GM03348 (cell line): ENCODE measurements around the gene ADRA2B.
"Not testable (repeated sequence)": the region's sequence is repeated elsewhere in the genome, so short reads cannot be mapped to it uniquely, and the experiment has no call there.

Experiments used
- DNase-seq: peaks from one replicate; pipeline ENCODE4 v3.0.0; 2012; ENCODE audit warnings: low spot score

The ADRA2B gene

DNA sequence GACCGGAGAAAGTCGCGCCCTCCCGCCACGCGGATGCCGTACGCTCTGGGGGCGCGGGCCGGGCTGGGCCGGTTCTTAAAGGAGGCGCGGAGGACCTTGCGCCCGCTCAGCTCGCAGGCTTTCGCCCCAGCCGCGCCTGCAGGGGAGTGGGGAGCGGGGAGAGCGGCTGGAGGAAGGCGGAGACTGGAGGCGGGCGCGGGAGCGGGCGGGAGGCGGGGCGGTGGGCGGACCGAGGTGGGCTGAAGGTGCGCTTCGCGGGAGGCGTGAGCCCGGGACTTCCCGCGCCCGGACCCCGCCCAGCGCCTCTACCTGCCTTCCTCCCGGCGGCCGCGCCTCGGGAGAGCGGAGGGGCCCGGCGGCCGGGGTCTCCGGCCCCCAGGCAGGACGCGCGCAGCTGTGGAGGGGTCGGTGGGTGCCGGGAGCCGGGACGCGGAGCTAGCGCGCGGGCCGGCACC, at the start of gene ADRA2B:
TSS of gene ADRA2B (minus strand) at position 148 of the 455 bp plus-strand sequence. CDS start 422 bp downstream, outside the sequence.
- peak; percentile 46 for DNase-seq

DNA sequence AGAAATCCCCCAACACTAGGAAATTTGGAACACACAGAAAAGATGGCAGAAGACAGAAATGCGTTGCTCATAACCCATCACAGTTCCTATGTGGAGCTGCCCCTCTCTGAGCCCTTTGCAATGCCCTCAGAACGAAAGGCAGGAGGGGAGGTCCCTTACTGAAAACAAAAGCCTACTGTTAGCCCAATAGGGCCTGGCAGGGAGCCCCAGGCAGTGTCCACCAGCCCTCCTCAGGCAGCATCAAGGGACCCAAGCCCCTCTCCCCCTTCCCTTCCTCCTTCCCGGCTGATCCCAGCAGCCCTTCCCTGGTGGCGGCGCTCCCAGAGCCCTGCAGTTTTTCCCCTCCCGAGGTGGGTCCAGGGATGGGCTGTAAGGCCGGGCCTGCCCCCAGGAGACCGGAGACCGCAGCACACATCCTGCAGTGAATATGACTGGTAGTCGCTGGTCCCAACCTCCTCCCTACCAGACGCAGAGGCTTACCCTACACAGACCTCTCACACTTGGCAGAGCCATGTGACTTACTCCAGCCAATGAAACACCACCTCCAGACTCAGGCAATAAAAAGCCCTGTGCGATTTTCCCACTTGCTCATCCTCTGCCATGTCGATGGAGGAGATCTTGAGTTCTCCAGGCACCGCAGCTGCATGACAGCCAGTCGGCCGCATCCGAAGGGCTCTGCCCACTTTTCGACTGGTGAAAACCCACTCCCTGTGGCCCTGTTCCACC, 48.3 kb upstream of the ADRA2B start:
- no peak for DNase-seq

DNA sequence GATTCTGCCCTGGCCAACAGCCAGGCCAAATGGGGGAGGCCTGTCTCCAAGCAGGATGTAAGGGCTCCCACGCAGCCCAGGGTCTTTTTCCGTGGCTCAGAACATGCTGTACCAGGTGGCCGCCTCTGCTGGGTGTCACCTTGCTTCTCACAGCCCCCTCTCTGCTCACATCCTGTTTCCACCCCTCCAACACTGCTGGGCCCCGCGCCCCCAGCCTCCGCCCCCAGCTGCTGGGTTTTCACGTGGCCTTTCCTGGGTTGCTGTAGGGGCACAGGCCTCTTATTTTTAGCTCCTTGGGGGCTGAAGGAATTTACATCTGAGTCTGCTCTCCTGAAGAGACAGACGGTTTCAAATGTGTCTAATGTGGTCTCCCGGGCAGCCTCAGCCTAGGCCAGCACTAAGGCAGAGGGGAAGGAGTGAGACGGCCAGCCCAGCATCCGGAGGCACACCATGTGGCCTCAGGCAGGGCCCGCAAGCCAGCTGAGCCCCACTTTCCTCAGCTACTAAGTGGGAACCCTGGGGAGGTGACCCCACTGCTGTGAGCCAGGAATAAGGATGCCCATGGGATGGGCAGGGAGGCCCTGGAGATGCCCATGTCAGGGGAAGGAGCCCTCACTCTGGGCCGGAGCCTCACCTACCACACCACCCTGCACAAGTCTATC, 47.5 kb upstream of the ADRA2B start:
- peak; percentile 4 for DNase-seq

DNA sequence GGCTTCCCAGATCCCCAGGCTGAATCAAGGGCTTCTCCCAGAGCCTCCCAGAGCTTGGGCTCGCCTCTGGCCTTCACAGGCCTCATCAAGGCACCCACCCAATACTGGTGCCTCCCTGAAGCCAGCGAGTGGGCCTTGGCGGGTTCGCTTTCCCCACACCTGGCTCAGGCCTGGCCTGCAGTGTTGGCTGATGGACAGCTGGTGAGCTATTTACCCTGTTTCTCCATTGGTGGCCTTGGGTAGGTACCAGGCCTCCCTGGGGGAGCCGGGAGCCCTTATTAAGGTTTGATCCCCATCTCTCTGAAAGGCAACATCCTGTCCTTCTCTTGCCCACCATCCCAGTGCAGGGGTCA, 47.0 kb upstream of the ADRA2B start:
- DNase-seq = no peak

DNA sequence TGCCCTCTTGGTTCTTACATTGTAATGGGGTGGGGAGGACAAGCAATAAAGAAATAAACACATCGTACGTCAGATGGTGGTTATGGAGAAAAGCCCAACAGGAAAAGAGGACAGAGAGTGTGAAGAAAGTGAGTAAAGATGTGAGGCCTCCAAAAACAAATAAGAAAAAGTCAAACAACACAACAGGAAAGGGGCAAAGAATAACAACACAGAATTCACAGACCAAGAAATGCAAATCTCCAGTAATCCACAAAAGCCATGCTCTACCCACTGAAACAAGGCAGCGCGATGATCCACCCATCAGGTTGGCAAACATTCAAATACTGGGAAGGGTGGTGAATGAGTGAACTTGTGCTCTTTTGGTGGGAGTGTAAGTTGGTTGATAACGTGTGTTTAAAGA, 45.5 kb upstream of the ADRA2B start:
- DNase-seq = peak; percentile 3

DNA sequence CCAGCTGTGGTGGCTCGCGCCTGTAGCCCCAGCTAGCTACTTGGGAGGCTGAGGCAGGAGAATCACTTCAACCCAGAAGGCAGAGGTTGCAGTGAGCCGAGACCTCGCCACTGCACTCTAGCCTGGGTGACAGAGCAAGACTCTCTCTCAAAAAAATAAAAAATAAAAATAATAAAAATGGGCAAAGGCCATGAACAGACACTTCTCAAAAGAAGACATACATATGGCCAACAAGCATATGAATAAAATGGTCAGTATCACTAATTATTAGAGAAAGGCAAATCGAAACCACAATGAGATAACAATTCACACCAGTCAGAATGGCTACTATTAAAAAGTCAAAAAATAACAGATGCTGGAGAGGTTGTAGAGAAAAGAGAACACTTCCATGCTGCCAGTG, 44.0 kb upstream of the ADRA2B start:
- DNase-seq = not testable (repeated sequence)

DNA sequence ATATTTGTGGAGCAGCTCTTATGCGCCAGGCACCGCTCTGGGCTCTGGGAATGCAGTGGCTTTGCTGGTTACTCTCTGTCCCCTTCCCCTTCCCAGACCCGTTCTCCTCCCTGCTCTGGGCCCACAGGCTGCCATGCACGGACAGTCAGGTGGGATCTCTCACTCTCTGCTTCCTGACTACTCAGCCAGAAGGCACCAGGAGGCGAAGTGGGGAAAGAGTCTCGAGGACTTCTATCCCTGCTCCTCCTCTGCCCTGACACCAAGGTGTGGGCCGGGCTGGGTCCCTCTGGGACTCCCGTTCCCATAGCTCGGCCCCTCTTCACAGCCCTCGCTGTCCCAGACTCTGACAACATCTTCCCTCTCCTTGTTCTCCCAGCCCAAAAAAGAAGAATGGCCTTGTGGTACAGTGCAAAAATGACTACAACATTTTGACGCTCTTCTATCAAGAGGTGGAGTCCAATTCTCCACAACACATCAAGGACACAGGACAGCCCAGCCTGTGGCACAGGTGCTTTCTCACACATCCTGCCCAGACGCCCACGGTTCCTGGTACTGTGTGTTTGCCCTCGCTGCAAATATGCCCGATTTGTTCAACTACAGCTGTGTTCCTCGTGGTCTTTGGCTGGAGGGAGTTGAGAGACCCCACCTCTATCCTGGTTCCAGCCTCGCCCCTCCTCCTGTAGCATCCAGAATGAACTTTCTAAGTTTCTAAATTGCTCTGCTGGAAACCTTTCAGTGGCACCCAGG, 42.9 kb upstream of the ADRA2B start:
- DNase-seq = no peak

DNA sequence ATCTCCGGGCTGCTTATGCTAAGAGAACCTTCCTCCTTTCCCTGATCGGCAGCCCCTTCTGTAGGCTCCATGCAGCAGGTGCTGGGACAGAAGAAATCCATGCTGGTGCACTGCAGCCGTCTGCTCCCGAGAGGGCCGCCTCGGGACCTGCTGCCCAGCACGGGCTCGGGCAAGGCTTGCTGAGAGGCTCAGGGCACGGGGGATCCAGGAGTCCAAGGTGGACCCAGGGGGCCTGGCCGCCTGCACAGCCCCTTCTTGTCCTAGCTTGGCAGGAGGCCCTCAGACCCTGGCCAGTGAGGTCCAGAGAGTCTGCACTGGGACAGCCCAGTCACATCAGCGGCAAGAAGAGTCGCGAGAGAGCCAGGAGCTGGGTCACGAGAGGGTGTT, 42.2 kb upstream of the ADRA2B start:
- no peak for DNase-seq

DNA sequence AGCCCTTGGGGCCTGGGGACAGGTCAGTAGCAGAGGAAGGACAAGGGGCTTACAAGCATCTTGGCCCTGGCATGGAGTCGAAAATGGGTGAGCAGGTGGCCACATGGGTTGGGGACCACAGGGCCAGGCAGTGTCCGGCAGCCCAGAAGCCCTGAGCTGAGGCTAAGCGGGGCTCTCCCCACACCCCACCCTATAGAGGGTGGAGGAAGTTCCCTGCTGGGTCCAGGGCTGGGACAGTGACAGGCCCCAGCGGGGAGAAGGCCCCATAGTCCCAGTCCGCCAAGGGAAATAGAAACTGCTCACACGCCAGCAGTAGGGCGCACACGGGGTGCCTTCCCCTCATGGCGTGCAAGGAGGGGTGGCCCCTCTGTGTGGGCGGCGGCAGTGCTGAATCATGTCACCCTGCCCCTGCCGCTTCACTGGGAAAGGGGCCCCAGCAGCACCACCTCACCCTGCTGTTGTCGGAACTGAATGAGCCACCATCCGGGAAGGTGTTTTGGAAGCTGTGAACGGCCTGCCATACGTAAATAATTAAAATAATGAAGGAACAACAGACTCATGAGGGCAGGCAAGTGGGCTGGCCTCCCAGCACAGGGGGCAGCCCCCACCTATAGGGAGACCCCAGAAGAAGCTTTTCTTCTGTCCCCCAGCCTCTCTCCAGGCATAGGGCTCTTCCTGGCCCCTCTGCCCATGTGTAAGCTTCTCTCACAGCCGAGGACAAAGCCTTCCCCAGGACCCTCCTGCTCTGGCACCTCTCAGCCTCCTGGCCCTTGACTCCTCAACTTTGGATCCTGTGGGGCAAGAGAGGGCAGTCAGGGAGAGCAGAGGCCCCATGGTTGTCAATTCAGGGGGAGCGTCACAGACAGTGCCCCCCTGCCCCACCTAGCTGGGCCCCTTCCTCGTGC, 41.5 kb upstream of the ADRA2B start:
- DNase-seq = no peak

DNA sequence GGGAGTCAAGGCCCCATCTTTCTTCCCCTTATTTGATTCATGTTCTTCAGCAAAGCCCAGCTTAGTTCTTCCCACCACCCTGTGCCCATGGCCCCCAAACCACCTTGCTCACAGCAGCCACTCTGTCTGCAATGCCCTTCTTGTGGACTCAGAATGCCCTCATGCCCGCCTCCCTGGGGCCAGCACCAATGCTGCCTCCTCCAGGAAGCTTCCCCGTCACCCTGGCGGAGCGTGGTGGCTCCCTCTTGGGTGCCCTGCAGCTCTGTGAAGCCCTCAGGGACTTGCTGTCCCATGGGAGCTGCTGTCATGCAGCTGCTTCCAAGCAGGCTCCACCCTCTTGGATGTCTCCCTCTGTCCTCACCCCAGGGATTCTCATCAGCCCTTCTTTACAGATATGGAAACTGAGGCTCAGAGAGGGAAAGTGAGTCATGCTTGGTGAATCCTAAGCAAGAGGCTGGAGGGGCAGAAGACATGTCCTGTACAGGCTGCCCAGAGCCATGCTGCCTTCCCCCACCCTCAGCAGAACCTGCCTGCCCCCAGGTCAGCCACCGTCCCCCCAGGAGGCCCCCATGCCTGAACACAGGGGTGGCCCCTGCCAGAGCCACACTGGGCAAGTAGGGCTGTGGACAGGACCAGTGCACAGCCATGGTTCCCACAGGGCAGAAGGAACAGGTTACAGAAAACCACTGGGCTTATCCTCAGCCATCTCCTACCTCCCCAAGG, 40.7 kb upstream of the ADRA2B start:
- no peak for DNase-seq

DNA sequence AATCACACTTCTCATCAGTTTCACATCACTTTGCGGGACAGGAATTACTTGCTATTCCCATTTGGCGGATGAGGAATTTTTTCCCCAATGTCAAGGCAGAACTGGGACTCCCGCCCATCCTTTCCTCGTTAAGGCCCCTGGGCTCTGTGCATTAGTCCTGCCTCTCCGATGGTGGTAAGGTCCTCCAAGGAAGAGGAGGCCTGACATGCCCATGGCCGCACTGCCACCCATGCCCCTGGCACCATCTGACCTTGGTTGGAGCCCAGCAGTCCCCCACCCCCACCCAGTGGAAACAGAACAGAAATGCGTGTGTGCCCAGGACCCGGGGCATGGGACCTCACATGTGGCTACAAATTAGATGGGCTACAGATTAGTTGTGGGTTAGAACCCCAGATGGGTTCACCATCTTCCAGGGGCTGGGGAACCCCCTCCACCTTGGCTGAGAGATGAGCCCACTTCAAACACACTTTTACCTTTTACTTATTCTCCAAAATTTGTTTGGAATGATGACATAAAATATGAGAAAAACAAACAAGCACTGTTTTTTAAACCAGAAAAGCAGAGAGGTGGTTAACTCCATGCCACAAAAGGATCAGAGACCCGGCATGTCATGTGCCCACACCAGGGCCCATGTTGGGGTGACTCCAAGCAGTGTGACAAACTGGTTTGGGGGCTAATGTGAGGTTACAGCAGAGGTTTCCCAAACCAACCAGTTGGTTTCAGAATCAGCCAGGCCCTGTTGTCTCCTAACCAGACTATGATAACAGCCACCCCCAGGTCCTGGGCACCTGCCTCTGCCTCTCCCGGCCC, 39.8 kb upstream of the ADRA2B start:
- DNase-seq = no peak

DNA sequence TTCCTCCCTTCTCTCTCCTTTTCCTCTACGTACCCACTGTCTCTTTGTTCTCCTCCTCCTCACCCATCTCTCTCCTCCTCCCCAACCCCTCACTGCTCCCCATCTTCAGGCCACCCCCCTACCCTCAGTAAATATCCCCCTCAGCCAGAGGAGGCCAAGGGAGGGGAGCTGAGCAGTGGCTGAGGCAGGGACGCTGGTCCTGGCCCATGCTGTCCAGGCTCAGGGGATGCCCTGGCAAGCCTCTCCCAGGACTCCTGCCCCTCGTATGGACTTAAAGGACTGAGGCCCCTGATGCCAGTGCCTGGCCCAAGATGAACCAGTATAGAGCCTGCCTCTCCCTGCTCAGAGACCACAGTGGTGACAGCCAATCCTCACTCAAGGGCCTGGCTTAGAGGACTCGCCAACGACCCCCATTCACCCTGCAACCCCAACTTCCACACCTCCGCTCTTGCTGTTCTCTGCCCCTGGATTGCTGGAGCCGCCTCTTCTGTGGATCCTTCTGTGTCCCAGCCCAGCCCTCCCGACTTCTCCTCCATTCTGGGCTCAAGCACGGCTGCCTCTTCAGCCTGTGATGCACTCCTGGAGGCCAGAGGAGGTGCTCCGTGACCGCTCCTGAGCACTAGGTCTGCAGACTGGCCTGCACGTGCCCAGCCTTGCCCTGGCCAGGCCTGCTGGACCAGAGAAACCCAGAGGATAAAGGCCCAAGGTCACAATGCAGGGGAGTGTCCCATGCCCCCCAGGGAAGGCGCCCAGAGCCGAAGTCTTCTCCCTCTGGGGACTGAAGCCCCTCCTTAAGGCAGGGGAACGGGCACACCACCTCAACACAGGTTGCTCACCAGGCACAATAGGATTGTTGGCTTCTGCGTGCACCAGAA, 38.4 kb upstream of the ADRA2B start:
- no peak for DNase-seq

DNA sequence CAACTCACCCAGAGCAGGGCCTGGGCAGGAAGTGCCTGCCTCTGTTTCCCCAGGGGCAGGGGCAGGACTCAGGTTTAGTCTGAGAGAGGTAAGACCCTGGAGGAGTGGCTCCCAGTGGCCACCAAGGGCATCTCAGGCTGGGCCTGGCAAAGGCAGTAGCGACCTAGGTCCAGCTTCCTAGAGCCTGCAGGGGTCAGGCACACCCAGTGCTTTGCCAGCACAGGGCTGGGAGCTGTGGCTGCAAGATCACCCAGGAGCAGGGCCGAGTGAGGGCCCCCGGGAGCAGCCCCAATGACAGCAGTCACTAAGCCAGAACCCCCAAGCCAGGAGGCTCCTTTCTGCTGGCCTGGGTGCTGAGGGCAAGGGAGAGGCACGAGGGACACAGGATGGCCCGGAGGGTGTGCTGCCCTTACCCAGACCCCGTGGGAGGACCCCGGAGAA, 37.6 kb upstream of the ADRA2B start:
- no peak for DNase-seq

DNA sequence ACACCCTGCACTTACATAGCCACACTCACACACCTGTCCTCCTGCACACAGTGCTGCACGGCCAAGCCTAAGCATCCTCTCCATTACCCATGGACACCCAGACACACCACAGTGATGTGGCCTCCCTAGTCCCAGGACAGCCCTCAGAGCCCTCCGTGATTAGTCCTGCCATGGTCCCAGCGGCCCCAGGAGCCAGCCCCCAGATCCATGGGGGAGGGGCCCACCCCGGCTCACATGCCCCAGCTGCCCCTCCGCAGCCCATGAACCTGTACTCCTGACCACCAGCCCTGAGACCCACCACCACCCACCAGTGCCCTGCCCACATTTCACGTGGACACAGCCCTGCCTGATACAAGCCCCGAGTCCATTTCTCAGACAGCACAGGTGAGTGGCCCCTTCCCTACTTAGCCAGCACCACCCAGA, 36.9 kb upstream of the ADRA2B start:
- no peak for DNase-seq

DNA sequence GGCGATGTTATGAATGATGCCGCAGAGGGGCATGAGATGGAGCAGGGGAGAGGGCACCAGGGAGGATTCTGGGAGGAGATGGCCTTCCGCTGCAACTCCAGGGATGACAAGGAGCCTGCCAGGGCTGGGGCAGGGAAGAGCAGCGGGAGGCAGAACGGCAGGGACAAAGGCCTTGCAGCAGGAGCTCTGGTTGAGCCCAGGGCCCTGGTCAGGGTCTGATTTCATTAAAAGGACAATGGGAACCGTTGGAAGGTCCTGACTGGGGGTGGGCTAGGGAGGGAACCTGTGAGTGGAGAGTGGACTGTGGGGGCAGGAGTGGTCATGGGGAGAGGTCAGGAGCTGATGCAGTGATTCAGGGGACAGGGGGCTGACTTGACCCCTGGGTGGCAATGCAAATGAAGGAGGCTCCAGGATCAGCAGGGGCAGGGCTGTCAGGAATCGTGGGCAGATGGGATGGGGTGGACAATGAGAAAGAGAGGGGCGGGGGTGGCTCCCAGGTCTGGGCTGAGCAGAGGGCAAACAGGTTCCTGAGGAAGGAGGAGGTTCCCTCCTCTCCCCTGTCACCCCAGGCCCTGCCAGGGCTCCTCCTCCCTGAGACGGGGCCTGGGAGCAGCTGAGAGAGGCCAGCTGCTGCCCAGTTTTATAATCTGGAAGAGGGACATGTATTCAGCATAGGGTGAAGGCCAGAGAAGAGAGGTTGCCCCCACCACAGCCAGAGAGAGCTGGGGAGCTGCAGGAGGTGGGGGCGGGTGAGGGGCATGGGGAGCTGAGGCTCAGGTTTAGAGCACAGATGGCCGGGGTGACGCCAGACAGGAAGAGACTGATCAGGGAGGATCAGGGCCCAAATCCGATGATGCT, 36.2 kb upstream of the ADRA2B start:
- no peak for DNase-seq

DNA sequence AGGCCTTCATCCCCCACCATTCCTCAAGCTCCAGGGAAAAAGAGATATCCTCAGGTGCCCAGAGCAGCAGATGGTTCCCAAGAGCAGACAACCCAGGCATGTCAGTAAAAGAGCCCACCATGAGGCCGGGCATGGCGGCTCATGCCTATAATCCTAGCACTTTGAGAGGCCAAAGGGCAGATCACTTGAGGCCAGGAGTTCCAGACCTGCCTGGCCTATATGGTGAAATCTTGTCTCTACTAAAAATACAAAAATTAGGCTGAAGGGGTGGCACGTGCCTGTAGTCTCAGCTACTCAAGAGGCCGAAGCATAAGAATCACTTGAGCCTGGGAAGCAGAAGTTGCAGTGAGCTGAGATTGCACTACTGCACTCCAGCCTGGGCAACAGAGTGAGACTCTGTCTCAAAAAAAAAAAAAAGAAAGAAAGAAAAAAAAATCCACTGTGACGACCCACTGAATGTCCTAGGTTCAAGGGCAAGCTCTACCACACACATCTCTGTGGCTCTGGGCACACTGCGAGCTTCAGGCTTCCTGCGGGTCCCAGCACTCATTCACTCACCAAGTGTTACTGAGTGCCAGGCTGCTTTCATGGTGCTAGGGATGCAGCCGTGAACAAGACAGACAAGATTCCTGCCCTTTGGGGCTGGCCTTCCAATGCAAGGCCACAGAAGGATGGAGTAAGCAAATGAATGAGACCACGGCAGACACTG, 35.4 kb upstream of the ADRA2B start:
- DNase-seq = no peak

DNA sequence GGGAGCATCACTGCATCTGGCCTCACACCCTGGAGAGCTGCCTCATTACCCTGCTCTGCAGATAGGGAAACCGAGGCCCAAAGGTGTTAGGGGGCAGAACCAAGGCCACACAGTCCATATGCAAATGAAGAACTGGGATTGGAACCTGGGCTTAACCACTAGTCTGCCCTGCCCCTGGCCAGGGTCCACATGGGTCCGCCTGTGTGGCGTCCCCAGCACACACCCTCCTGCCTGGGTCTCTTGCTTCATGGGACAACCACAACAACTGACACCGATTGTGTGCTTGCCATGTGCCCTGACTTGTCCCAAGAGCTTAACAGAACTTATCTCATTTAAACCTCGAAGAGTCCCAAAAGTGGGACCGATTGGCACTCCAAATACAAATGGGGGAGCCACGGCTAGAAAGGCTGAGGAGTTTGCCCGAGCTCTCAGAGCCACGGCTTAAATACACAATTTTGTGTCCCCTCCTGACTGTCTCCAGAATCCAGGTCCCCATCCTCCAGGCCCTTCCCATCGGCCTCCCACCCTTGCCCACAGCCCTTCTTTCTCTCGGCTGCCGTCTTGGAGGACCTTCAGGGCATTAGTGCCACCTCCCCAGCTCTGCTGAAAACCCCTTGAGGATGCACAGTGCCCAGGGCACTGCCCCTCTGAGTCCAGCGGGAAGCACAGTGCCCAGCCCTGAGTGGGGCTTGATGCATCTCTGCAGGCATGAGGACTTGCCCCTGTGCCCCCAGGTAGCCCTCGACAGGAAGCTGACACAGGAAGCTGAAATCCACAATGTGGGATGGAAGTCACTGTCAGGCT, 34.6 kb upstream of the ADRA2B start:
- no peak for DNase-seq
